Upper lobe of left lung (tissue), 4 donors: ENCODE measurements around the gene VSIG10L.

Experiments
- CTCF ChIP-seq, 6 experiments: fragments of 450-650 bp in 4 of 6; fragments of 200-600 bp in 2 of 6; sonication (generic) in 2 of 6; IDR thresholded peaks; one replicate each; pipeline ENCODE4 v1.5.1; 2016 to 2019; ENCODE audit warnings: antibody characterized with exemption in 6 of 6
- EP300 ChIP-seq, 4 donors: sonication (generic); formaldehyde crosslinking; IDR thresholded peaks; one replicate each; pipeline ENCODE4 v1.5.1; 2017; ENCODE audit warnings: antibody characterized with exemption in 4 of 4, control low read depth in 2 of 4
- POLR2A ChIP-seq, 4 donors: fragments of 450-650 bp; IDR thresholded peaks; one replicate each; pipeline ENCODE4 v1.5.1; 2016 to 2017; ENCODE audit warnings: antibody characterized with exemption in 4 of 4, mild to moderate bottlenecking in 2 of 4

- TF ChIP-seq CTCF (IDR thresholded peaks at IDR 0.05) (no peak), POLR2A (IDR thresholded peaks at IDR 0.05) (no peak), EP300 (IDR thresholded peaks at IDR 0.05) (no peak)
Measured at GRCh38 chr19:51342631-51343569, 961 bp upstream of the VSIG10L start.
